Measurements from ENCODE around the gene USF1.
"Not testable (repeated sequence)": the region's sequence is repeated elsewhere in the genome, so short reads cannot be mapped to it uniquely, and the experiment has no call there.

USF1 gene

DNA sequence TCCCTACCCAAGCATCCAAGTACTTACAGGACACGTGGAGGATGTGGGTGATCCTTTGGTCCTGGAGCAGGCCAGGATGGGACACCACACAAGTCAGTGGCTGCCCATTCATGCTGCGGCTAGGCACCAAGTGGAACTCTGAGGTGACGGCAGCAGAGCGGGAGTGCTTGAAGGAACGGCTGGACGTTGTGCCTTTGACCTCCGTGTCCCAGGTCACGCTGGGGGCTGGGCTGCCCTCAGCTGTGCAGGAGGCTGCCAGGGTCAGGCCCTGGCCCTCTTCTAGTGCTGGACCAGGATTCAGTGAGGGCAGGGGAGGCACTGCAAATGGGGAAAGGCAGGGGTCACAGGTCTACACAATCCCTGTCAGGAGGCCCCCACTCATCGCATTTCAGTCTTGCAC, 31.6 kb upstream of the USF1 start:
- DNase-seq, result no peak

DNA sequence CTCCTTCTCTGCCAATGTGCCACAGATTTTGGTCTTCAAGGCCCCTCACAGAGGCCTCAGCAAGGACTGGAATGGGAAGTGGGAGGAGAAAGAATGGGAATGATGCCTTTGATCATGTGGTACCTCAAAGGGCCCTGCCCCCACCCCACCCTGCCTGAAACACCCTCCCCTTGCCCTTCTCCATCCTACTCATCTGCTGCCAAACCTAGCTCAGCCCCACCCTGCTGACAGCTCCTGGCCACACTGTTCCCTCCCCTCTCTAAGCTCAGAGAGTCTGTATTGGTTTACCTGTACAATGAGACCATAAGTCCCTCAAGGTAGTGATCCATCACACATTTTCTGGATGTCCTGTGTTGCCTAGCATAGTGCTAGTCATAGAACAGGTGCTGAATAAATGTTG, 30.6 kb upstream of the USF1 start:
- no peak for DNase-seq

DNA sequence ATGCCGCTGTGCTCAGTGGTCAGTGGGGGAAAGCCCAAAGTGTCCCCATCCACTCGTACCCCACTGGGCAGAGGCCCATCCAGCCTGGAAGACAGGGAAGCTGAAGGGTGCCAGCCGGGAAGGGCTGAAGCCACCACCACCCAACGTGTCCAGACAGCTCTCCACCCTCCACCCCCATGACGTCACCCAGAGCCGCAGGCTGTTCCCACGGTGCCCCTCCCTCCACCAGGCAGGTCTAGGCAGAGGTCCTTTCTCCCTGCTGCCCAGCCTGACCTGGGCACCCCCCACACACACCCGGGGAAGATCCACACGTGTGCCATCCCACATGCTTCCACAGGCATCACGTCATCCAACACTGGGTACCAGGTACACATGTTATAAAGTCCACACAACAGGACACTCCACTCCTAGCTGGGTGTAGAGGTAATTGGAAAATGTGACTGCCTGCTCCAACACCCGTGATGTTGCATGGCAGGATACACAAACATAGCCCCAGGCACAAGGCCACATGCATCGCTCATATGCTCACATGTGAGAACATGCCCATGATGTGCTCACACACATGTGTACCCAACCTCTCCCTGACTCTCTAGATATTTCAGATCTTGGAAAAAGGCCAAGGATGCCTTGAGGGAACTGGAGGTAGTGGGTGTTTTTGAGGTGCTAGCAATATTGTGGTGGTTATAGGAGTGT, 29.0 kb upstream of the USF1 start:
- DNase-seq, result no peak

DNA sequence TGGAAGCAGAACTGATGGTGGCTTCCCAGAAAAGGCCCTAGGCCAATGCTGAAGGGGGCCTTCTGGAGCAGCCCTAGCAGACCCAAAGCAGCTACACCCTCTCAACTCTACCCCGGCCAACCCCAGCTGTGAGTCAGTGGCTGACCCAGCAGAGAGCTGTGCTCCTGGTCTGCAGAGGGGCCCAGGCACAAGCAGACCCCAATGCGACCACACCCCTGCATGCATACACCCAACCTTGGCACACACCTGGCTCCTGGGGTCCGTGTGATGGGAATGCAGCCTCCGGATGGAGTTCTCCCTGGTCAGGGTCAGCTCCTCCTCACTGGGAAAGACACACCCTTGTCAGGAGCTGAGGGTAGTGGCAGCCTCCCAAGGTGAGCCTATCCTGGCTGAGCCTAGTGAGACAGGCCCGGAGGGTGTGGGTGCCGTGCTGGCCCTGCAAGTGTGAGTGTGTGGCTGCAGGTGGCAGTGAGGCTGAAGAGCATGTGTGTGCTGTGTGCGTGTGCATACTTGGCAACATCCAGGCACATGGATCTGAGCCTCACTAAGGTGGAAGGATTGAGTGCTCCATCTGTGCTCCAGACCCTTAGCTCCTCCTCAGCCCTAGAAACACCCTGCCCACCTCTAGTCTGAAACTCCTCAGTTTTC, 27.8 kb upstream of the USF1 start:
- DNase-seq, result no peak

DNA sequence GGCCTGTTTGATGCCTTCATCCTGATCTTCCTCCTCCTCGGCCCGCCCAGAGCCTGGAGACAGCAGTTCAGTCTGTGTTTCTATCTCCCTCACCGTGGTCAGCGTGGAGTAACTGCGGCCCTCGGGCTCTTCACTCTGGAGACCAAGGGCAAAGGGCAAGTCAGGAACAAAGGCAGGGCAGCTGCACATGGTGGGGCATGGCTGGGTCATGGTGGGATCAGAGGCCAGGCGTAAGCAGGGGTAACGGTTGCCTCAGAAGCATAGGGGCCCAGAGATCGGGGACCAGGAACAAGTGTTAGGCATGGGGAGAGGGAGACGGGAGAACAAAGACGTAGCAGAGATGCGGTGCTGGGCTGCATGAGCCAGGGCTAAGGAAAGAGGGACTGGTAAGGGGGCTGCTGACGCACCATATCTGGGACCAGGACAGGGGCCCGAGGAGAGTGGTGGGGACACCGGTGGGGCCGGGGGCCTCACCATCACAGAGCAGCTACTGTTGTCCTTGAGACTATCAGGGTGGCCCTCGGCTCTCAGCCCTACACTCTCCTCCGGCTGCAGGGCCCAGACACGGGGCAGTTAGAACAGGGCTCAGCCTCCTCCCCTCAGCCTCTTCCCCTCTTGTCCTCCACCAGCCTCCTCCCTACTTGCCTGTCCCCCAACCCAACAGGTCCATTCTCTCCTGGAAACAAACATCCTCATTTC, 27.1 kb upstream of the USF1 start:
- DNase-seq, result no peak

DNA sequence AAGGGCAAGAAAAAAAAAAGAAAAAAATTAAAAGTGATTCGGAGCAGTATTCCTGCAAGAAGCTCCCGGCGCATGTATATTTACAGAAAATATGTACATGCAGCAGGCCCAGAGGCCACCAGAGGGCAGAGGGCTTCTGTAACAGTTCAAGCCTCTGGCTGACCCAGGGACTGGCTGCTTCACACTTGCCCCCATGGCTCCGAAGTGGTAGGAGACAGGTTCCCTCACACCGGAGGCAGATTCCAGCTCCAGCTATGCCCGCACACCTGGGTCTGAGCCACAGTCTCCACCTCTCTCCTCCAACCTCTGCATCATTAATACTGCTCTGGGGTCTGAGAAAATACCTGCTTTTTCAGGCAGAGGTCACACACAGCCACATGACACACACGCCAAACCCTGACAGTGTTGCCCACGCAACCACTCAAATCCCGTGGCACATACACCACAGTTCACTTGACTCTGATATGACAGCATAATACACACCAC, 26.2 kb upstream of the USF1 start:
- no peak for DNase-seq

DNA sequence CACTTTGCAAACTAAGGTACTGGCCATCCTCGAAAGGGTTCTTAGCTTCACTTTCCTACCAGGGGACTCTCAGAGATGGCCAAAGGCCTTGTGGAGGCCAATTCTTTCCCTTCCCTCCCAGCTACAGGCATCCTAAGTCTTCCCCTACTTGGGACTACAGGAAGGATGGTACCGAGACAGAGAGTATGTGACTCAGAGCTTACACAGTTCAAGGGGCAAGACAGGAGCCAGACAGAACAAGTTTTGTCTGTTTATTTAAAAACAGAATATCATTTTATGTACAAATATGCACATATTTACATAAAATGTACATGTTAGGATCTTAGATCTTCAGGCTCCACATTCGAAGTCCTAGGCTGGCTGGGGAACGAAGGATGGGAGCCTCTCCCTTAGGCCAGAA, 25.0 kb upstream of the USF1 start:
- no peak for DNase-seq

DNA sequence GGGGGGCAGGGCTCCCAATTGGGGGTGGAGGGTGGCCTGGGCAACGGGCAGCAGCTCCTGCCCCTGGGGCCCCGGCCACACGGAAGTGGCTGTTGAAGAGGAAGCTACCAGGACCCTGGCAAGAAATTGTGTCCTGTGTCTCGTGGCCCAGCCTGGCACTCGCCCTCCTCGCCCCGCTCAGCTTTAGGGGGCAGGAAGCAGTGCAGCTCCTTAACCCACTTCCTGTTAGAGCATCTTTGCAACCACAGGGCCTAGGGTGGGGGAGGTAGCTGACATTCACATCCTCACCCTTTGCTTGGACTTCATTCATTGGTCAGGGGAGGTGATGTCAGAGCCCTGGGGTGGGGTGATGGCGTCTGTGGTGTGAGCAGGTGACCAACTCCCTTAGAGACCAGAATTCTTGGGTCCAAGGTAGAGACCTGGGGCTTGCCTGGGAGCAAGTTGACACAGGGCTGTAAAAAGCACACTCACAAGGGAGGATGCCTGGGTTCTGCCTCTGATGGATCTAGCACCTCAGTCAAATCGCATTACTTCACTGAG, 24.0 kb upstream of the USF1 start, which contains the start of gene ARHGAP30:
TSS of gene ARHGAP30 (minus strand) at position 161 of the 540 bp plus-strand sequence. CDS start 267 bp downstream, outside the sequence.
- DNase-seq, result no peak

DNA sequence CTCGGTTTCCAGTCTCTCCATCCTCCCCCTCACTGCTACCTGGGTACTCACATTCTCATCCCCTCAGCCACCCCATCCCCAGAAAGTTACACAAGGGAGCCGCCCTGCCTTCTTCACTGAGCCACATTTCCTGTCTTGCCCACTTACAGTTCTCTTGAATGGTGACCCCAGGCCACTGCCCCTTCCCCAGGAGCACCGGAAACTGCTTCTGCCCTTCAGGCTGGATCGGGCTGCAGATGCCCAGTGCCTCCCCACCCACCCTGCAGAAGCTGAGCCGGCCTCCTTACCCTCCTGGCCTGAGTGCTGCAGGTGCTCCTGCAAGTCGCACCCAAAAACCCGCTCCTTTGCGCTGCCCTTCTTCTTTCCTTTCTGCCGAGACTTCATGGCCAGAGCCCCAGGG, 23.5 kb upstream of the USF1 start:
- DNase-seq, result no peak

DNA sequence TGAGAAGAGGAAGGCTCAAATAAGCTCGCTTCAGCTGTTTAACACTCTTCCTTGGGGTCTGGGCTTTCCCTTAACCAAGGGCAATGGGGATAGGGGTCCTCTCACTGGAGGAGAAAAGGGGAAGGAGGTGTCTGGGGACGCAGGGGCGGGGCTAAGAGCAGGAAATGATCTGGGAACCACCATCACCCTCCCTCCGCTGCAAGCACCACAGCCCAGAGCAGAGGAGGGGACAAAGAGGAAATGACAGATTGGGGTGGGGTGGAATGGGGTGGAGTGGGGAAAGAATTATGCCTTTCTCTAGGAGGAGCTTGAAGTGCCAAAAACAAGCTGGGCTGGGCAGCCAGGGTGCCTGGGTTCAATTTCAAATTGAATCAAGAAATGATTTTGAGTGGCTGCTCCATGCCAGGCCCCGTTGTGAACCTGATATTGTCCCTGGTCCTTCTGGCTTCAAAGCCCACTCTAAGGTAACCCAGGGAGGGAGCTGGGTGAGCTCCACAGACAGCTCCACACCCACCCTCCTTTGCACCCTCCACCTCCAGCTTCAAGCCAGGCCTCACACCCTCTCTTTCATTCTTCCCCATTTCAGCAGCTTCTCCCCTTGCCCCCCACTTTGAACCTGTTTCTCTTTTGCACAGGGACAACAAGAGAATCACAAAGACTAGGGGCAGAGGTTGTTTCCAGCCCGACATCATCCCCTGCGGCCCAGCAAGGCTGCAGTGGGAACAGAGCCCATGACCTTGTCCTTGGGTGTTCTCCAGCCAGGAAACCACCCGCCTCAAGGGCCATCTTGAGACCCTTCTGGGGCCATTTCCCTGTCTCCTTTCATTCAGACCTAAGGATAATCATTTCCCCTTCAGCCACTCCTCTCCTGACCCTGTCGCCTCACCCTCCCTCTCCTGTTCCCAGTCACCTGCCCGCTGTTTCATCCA, 22.8 kb upstream of the USF1 start:
- no peak for DNase-seq

DNA sequence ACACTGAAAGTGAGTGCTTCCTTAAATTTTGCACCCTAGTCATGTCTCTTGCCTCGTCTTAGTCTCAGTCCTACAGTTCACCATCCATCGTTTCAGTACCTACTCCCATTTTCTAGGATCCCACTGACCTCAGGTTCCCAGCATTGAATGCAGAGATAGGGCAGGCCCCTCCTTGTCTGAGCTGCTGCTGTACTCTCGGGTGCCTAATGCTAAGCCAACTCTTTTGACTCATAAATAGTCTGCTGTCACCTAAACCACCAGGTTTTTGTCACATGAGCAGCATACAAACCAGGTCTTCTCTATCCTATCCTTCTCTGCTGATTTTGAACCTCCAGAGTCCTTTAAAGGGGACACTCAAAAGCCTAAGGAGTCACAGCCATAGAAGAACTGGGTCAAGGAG, 20.9 kb upstream of the USF1 start:
- DNase-seq, result no peak

DNA sequence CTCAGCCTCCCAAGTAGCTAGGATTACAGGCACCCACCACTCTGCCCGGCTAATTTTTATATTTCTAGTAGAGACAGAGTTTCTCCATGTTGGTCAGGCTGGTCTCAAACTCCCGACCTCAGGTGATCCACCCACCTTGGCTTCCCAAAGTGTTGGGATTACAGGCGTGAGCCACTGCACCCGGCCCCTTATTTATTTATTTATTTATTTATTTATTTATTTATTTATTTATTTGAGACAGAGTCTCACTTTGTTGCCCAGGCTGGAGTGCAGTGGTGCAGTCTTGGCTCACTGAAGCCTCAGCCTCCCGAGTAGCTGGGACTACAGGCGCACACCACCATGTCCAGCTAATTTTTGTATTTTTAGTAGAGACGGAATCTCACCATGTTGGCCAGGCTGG, 19.9 kb upstream of the USF1 start:
- not testable (repeated sequence) for DNase-seq

DNA sequence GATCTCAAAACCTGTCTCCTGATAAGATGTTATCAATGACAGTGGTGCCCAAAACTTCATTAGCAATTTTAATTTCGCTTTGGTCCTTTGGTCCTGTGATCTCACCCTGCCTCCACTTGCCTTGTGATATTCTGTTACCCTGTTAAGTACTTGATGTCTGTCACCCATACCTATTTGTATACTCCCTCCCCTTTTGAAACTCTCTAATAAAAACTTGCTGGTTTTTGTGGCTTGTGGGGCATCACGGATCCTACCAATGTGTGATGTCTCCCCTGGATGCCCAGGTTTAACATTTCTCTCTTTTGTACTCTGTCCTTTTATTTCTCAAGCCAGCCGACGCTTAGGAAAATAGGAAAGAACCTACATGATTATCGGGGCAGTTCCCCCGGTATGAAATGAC, 18.2 kb upstream of the USF1 start:
- DNase-seq, result not testable (repeated sequence)

DNA sequence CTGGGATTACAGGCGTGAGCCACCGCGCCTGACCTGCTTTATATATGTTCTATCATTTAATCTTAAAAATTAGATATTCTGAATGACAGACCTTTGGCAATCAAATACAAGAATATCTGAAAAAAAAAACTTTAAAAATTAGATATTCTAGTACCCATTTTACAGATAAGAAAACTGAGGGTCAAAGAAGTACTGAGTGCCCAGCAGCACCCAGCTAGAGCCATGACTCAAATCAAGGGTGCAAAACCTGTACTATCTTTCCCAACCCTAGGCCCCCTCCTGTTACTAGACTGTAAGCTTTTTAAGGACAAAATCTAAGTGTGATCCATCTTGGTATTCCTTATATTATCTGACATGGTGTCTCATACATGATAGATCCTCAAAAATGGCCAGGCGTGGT, 15.6 kb upstream of the USF1 start:
- DNase-seq, result no peak

DNA sequence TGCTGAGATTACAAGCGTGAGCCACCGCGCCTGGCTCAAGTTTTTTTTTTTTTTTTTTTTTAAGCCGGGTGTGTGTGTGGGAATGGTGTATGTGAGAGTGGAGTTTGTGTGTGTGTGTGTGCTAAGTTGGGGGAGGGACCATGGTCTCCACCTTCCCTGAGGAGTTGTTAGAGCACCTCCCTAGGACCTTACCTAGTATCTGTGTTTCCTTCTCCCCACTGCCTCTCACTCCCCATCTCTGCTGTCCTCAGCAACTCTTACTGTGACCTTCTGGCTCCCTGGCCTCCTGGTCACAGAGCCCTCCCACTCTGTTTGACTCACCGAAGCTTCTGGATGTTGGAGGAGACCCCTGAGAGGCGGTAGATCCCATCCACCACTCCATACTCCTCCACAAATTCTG, 13.5 kb upstream of the USF1 start:
- DNase-seq, result no peak

DNA sequence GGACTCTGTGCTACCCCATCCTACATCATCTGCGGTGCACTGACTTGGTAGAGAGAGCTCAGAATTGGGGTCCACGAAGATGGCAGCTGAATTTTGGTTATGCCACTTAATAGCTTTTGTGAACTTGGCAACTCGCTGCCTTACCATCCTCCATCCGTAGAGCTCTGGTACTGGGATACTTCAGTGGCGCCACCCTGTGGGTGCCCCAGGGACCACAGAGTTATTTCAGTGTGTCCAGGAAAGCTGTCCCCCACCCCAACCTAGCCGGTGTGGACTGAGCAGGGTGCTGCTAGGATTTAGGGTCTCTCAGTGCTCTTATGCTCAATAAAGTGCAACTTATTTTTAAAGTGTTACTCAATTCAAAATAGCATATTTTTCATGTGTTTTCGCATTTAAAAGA, 9.0 kb upstream of the USF1 start:
- DNase-seq, result no peak

DNA sequence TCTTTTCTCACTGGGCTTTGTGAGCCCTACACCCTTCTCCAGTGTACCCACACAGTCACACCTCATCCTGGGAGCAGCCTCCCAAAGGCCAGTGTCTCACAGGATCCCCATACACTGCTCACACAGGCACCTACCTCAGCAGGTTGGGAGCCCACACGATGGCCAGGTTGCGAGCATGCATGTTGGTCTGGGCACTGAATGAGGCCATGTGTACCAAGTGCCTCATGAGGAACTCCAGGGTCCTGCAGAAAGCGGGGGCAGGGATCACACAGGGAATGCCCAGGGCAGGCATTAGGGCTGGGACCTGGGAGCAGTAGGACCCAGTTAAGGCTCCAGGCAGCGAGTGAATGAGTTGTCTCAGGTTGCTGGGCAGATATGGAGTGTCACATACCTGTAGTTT, 8.5 kb upstream of the USF1 start:
- no peak for DNase-seq

DNA sequence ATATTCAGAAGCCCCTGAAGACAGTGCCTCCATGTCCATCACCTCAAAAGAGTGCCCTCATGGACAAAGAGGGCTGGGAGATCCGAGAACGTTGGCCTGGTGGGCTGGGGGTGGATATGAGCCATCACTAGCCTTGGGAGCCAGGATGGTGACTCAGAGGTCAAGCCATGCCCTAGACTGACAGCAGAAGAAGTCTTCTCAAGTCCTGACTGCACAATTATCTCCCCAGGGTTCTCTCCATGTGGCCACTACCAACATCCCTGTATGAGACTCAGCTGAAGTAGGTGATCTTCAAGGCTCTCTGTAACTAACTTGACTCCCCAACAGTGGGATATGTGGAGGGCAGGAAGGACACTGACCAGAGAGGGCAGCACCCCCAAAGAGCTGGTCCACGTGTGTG, 7.1 kb upstream of the USF1 start:
- DNase-seq, result no peak

DNA sequence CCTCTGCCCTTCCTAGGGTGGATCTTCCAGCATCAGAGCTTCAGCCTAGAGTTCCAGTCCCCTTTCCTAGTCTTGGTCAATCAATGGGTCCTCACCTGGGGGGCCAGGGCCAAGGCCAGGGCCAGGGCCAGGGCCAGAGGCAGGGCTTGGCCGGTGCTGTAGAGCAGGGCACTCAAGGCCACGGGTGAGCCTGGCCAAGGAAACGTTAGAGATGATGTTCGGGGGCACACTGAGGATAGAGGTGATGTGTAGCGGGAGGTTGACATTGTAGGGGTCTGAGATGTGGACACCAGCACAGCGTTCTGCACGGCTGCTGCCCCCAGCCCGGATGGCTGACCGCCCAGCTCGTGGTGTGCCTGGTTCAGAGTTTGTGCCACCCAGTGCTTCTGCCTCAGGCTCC, 5.4 kb upstream of the USF1 start:
- DNase-seq, result no peak

DNA sequence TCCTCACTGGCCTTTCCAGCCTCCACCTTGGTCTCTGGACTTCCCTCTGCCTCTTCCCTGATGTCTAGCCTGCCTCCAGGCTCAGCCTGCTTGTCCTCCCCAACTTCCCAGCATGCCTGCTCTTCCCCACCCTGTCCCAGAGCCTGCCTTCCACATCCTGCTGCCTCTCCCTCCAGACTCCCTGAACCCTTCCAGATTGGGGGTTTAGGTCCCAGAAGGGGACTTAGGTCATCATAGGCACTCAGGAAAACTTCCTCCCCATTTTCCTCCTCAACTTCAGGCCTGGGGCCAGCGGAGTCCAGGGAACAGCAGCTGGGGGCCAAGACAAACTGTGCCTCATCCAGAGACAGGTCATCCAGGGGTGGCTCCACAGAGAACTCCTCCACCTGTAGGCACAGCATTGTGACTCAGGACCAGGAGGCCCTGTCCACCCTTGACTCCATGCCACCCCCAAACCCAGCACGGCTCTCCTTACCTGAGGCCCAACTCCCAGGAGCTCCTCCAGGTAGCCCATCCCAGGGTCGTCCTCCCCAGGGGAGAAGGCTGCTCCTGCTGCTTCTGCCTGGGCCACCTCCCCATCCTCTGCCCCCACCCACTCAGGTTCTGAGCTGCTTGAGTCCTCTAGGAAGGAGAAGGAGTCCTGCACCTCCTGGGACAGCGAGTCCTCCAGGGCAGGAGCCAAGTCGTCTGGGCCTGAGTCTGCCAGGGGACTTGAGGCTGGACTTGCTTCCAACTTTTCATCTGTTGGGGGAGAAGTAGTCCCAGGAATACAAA, 3.4 kb upstream of the USF1 start:
- no peak for DNase-seq

DNA sequence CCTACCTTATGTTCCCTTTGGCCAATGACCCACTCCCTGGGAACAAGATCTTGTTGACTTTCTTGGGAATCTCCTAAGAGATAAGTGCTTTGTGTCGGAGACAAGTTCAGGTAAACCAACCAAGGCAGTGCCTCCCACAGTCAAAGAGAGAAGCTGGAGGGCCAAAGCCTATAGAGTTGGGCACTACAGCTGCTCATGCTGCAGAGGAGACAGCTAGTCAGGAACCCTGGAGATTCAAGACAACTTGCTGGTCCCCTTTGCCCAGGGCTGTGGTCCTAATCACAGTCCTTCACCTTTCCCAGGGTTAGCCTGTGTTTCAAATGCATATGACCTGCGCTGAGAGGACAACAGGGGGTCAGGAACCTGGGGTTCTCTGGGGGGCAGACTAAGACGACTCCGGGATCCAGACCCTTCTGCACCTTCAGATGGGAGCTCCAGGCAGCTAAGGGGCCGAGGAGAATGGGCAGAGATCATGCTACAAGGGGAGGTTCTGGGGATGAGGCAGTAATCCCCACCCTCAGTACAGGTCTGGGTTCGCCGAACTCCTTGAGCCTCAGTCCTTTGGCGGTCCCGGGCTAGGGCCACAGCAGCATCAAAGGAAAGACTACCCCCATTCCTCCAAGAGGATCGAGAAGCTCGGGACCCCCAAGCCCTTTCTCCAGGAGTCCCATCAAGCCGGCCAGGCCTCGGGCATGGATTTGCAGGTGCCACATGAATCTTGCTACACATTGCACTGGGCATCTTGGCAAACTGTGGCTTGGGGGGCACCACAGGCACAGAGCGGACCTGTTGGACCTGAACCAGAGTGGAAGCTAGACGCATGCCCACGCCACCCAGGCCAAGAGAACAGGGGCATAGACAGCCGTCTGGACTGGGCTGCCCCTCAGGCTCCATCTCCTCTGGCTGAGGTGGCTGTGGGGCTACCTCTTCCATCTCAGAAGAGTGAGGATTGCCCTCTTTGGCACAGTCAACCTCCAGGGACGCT, 2.0 kb upstream of the USF1 start:
- DNase-seq, result no peak
